Measurements from ENCODE around the gene CFH. TPM values are rescaled to one million over a fixed set of nuclear protein-coding genes. Genes with fewer than 3 reads are reported as not detected.

CFH gene
- total and polyA plus RNA-seq, 10 of the 15 experiments (the other 5 are each of a cell fraction or from before 2014, with no cell fraction given) = 0.46 TPM; not detected in 9

- BruUV-seq (replicated peaks) = no TSS peak
- Histone ChIP-seq H3K4me2 (ENCODE audit: control insufficient read depth, insufficient read depth) (no peak overlapping the region), H3K27me3 (replicated peaks in 1 of 2; ENCODE audit: control insufficient read depth in 2 of 2, insufficient read depth in 2 of 2, low read length in 1 of 2) (no peaks in the 10 kb centered on the region), H3K4me1 (ENCODE audit: control insufficient read depth, insufficient read depth, low read length) (no peaks in the 10 kb centered on the region), H3K27ac (ENCODE audit: control insufficient read depth, insufficient read depth) (no peak overlapping the region), H4K20me1 (ENCODE audit: control insufficient read depth, insufficient read depth) (no peaks in the 10 kb centered on the region), H3K79me2 (ENCODE audit: control insufficient read depth, insufficient read depth, low read length) (no peaks in the 10 kb centered on the region), H2AFZ (ENCODE audit: control insufficient read depth, low read depth, low read length) (no peak overlapping the region), H3K36me3 (ENCODE audit: control insufficient read depth in 2 of 2, insufficient read depth in 2 of 2, low read length in 1 of 2) (no peaks in the 10 kb centered on the region), H3K9ac (ENCODE audit: control insufficient read depth, insufficient read depth, low read length) (no peak overlapping the region), H3K4me3 (no peak overlapping the region), H3K9me3 (replicated peaks; ENCODE audit: control insufficient read depth, insufficient read depth, low read length) (no peaks in the 10 kb centered on the region)
- intact Hi-C loops (cut with micrococcal nuclease; ENCODE audit: unreplicated experiment) (no loop called here), in situ Hi-C loops (cut with MboI) (loop anchor here (25.0 kb wide), 1 partner anchor 339 kb away; no protein-coding TSS in a partner anchor)
- ChIA-PET POLR2A (no interaction called here), CTCF (no interaction called here), RAD21 (ENCODE audit: unreplicated experiment) (no interaction called here), SMC1A (ENCODE audit: uncharacterized antibody, unreplicated experiment) (no interaction called here)
- no peak for ATAC-seq
- no peak for DNase-seq (ENCODE audit: low read depth, low spot score)
- FAIRE-seq = no peak
- TF ChIP-seq MEF2A (IDR thresholded peaks at IDR 0.05; ENCODE audit: insufficient read depth, low read depth, low read length) = no peak
- TF ChIP-seq, protein P1, sequence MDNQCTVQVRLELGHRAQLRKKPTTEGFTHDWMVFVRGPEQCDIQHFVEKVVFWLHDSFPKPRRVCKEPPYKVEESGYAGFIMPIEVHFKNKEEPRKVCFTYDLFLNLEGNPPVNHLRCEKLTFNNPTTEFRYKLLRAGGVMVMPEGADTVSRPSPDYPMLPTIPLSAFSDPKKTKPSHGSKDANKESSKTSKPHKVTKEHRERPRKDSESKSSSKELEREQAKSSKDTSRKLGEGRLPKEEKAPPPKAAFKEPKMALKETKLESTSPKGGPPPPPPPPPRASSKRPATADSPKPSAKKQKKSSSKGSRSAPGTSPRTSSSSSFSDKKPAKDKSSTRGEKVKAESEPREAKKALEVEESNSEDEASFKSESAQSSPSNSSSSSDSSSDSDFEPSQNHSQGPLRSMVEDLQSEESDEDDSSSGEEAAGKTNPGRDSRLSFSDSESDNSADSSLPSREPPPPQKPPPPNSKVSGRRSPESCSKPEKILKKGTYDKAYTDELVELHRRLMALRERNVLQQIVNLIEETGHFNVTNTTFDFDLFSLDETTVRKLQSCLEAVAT (IDR thresholded peaks at IDR 0.05) = no peak
- no peak for TF ChIP-seq CBFB (IDR thresholded peaks at IDR 0.05; ENCODE audit: low read depth)
- TF ChIP-seq SP1 (IDR thresholded peaks at IDR 0.05; ENCODE audit: low read depth, low read length) = no peak
- no peak for TF ChIP-seq ATF7 (IDR thresholded peaks at IDR 0.05; ENCODE audit: low read depth)
- no peak for TF ChIP-seq ZNF217 (IDR thresholded peaks at IDR 0.05)
- no peak for TF ChIP-seq LARP7 (IDR thresholded peaks at IDR 0.05)
- no peak for TF ChIP-seq BRCA1 (IDR thresholded peaks at IDR 0.05; ENCODE audit: low read depth, low read length)
- no peak for TF ChIP-seq EGR1 (IDR thresholded peaks at IDR 0.05; ENCODE audit: borderline replicate concordance in 1 of 2, low read depth in 2 of 2, low read length in 2 of 2)
- no peak for TF ChIP-seq BCLAF1 (IDR thresholded peaks at IDR 0.05)
- TF ChIP-seq, protein P2, sequence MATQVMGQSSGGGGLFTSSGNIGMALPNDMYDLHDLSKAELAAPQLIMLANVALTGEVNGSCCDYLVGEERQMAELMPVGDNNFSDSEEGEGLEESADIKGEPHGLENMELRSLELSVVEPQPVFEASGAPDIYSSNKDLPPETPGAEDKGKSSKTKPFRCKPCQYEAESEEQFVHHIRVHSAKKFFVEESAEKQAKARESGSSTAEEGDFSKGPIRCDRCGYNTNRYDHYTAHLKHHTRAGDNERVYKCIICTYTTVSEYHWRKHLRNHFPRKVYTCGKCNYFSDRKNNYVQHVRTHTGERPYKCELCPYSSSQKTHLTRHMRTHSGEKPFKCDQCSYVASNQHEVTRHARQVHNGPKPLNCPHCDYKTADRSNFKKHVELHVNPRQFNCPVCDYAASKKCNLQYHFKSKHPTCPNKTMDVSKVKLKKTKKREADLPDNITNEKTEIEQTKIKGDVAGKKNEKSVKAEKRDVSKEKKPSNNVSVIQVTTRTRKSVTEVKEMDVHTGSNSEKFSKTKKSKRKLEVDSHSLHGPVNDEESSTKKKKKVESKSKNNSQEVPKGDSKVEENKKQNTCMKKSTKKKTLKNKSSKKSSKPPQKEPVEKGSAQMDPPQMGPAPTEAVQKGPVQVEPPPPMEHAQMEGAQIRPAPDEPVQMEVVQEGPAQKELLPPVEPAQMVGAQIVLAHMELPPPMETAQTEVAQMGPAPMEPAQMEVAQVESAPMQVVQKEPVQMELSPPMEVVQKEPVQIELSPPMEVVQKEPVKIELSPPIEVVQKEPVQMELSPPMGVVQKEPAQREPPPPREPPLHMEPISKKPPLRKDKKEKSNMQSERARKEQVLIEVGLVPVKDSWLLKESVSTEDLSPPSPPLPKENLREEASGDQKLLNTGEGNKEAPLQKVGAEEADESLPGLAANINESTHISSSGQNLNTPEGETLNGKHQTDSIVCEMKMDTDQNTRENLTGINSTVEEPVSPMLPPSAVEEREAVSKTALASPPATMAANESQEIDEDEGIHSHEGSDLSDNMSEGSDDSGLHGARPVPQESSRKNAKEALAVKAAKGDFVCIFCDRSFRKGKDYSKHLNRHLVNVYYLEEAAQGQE (IDR thresholded peaks at IDR 0.05; ENCODE audit: low read depth, low read length) = no peak
- TF ChIP-seq YY1 (IDR thresholded peaks at IDR 0.05; ENCODE audit: low read depth, low read length) = no peak
- WGBS (ENCODE audit: insufficient coverage, insufficient replicate concordance, low lambda C conversion rate, missing lambda C conversion rate) = 32% methylated on average over 3 of the region's 3 CpGs
Observed at GRCh38 chr1:196651079-196651478, 764 bp upstream of the CFH start.

Data from GM12878 (cell line).